Epidermal melanocyte (primary cell): Measurements from ENCODE around the gene ROM1.
"Not testable (repeated sequence)": the region's sequence is repeated elsewhere in the genome, so short reads cannot be mapped to it uniquely, and the experiment has no call there.

Source experiments
- DNase-seq: peaks from one replicate; pipeline ENCODE4 v3.0.0; 2011; ENCODE audit warnings: low spot score; ENCODE audit not compliant: insufficient read length

ROM1 gene

DNA sequence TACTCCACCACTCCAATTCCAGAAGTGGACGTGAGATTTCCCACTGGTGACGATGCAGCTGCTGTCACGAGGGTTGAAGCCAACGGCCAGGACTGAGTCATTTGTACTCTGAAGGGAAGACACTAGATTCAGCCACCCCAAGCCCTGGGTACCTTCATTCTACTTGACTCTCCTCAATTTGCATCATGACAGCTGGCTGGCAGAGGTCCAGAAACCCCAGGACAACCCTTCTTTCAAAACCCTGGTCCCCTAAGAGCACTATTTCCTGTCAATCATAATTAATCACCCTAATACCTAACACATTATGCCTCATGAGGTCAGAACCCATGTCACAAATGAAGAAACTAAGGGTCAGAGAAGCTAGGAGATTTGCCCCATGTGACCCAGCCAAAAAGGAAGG is 5.3 kb upstream of the ROM1 start:
- DNase-seq: no peak

DNA sequence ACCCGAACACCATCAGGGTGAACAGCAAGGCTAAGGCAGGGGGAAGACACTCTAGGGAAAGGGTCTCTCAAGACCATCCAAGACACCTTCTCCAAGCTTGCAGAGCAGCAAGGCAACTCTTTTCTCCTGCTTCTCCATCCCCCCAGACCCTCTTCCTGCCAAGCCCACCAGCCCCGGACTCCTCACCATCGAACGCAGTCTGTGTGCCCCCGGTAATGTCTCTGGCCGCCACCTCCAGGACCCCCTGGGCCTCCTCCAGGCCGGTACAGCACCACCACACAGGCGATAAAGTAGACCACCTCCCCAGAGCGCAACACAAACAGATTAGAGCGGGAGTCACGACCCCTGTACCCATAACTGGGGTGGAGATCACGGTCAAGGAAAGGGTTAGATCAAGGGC is 4.3 kb upstream of the ROM1 start:
- DNase-seq: no peak

DNA sequence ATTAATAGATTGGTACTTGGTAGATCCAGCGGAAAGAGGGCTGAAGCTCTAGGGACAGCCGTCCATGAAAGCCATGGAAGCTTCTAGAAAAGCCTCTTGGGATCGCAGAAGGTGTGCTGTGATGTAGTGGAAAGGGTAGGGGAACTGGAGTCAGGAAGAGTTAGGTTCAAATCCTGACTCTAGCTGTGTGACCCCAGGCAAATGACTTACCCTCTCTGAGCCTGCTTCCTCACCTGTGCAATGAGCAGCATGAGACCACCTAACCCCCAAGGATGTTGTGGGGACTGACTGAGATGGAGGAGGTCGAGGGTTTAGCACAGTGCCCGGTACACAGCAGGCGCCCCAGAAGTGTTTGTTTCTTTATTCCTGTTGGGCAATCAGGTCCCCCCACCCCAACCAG is 2.7 kb upstream of the ROM1 start:
- DNase-seq: no peak

DNA sequence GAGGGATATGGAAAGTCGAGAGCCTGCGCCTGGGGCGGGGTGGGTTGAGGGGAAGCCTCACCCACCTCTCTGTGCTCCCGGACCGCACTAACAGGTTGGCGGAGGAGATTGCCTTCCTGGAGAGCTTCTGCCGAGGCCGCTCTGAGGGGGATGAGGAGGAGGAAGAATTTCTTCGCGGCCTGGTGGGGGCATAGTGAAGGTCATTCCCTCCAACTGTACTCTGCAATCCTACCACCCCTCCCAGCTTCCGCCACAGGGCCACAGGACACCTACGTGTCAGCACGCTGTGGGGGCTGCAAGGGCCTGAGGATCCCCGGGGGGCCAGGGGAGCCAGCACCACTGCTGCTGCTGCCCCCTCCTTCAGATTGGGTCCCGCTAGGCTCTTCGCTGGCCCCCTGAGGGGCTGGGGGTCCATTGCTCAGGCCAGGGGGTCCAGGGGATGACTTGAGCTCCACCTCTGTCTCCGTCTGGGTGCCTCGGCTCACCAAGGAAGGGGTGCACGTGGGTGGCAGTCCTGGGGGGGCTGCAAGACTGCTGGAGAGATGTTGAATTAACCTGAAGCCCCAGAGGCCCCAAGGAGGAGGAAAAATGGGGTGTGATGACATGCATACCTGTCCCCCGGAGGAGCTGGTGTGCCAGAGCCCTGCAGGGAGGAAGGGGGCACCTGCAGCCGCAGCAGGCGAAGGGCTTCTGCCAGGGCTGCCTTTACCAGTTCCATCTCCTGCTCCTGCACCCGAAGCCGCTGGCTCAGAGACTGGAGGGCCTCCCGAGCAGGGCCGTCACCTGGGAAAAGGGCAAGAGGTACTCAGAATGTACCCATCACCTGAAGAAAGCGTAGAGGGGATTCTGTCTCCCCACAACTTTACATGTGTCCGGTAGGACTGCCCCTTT is 2.0 kb upstream of the ROM1 start:
- no peak for DNase-seq

GRCh38 chr11:62611705-62612365 is 1.2 kb upstream of the ROM1 start:
- DNase-seq: no peak

DNA sequence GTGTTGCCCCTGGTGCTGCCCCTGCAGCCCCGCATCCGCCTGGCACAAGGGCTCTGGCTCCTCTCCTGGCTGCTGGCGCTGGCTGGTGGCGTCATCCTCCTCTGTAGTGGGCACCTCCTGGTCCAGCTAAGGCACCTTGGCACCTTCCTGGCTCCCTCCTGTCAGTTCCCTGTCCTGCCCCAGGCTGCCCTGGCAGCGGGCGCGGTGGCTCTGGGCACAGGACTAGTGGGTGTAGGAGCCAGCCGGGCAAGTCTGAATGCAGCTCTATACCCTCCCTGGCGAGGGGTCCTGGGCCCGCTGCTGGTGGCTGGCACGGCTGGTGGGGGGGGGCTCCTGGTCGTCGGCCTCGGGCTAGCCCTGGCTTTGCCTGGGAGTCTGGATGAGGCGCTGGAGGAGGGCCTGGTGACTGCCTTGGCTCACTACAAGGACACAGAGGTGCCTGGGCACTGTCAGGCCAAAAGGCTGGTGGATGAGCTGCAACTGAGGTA is 278 bp downstream of the ROM1 start:
- no peak for DNase-seq

- no peak for DNase-seq
Measured at GRCh38 chr11:62614275-62614674, 1.2 kb downstream of the ROM1 start.

- no peak for DNase-seq
Measured at GRCh38 chr11:62615521-62615920, 2.5 kb downstream of the ROM1 start.

- DNase-seq: not testable (repeated sequence)
Measured at GRCh38 chr11:62616957-62617356, 3.9 kb downstream of the ROM1 start.

DNA sequence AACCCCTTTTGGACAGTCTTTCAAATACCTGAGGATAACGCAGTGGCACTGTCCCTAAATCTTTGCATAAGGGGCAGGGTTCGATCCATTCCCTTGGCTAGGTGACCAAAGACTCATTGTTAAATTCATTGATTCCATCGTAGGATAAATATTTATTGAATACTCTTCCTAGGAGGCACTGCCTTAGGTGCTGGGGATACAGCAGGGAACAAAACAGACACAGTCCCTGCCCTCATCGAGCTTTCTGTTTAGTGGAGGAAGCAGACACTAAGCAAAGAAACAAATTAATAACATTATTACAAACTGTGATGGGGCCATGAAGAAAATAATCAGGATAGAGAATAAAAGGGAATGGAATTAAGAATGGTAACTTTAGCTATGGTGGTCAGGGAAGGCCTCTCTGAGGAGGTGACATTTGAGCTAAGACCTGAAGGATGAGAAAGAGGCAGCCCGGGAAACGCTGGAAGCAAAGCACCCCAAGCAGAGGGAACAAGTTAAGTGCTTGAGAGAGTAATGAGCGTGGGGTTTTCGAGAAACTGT is 8.0 kb downstream of the ROM1 start:
- DNase-seq: no peak

DNA sequence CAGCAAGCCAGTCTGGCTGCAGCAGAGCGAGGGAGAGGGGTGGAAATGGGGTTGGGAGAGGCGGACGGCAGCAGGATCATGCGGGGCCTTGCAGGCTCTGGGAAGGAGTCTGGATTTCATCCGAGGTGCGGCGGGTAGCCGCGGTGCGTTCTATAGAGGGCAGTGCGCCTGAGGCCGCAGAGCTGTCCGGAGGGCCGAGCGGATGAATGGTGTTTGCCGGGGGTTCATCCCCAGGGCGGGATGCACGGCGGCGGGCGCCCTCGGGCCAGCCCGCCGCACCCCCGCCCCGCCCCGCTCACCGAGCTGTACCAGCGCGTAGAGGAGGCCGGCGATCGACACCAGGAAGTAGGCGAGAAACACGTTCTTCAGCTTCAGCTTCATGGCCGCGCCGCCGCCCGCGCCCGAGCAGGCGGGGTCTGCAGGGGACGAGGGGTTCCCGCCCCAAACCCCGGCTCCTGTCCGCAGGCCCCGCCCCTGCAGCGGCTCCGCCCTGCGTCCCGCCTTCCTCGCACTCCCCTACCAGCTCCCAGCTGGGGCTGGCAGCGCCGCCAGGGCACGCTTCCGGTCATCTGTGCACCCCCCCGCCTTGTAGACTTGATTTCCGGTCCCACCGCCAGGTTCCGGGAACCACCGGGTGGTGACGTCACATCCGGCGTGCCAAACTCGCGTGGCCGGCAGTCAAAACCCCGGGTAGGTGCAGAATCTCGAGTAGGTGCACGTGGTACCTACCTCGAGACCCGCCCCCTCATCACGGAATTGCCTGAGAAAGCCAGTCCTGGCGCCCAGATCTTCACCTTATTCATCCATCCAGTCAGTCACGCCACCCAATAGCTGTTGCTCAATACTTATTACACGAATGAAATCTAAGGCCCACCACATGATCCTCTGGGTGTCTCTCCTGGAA is 8.8 kb downstream of the ROM1 start, which contains the start of gene B3GAT3:
Gene B3GAT3, minus strand, starts transcription at position 420 of the 904 bp plus-strand sequence. Its CDS starts 39 bp downstream, at position 381.
- peak; percentile 100 for DNase-seq

DNA sequence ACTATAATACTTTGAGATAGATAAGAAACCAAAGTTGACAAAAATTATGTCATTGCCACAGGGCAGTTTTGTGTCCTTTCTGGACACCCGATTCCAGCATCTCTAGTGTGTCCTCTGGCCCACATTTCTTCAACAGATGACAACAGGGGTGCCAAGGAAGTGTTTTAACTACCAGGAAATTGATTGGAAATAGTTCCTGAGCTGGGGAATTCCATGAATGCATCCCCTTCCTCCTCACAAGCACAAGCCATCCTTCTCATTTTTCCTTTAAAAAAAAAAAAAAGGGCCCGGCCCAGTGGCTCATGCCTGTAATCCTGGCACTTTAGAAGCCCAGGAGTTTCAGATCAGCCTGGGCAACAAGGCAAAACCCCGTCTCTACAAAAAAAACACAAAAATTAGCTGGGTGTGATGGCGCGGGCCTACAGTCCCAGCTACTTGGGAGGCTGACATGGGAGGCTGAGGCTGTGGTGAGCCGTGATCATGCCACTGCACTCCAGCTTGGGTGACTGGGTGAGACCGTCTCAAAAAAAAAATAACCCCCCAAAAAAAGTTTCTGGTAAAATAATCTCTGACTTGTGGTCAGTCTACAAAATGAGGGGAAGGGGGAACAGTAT is 9.5 kb downstream of the ROM1 start:
- DNase-seq: no peak

DNA sequence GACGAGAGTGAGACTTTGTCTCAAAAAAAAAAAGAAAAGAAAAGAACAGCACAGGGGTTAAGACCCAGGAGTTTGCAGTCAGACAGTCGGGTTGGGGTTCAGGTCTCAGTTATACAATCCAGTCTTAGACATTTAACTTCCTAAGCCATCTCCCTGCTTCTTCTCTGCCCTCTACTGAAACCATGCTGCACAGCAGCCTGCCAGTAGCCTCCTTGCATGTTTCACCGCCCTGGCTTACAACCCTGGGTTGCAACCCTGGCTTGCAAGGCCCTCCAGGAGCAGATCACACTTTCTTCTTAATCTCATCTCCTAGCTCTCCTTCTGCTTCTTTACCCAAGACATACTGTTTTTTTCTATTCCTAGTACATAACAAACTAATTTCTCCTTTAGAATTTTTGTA is 14.7 kb downstream of the ROM1 start:
- DNase-seq: no peak

DNA sequence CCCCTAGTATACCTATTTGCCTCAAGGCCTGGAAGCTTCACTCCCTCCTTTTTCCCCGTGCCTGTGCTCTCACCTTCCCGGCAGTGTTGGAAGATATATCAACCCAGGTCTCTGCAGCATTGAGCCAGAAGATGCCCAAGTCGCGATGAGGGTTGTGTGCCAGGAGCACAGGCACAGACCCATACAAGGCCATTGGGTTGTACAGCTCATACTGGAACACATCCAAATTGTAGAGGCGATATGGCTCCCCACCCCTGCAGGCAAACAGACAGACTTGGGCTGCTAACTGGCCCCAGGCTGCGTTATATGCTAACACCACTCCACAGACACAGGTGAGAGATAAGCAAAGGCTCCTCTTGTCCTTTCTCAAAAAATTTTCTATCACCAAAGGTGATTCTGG is 19.4 kb downstream of the ROM1 start:
- DNase-seq: no peak

DNA sequence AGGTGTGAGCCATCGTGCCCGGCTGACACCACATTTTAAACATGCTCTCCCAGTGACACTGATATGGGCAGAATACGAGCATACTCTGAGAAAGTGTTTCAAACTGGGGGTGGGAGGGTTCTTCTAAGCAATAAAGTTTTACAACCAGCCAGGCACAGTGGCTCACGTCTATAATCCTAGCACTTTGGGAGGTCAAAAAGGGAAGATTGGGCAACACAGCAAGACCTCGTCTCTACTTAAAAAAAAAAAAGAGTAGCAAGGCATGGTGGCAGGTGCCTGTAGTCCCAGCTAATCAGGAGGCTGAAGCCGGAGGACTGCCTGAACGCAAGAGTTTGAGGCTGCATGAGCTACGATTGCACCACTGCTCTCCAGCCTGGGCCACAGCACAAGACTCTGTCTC is 31.2 kb downstream of the ROM1 start:
- no peak for DNase-seq

- no peak for DNase-seq
Measured at GRCh38 chr11:62645671-62645945, 32.6 kb downstream of the ROM1 start.

- peak; percentile 99 for DNase-seq
Measured at GRCh38 chr11:62645946-62646824, 33.1 kb downstream of the ROM1 start, which contains the start of gene GANAB. Gene GANAB (minus strand): TSS chr11:62646613. CDS start chr11:62646599, 14 bp downstream.

- no peak for DNase-seq
Measured at GRCh38 chr11:62646825-62647608, 34.0 kb downstream of the ROM1 start.

DNA sequence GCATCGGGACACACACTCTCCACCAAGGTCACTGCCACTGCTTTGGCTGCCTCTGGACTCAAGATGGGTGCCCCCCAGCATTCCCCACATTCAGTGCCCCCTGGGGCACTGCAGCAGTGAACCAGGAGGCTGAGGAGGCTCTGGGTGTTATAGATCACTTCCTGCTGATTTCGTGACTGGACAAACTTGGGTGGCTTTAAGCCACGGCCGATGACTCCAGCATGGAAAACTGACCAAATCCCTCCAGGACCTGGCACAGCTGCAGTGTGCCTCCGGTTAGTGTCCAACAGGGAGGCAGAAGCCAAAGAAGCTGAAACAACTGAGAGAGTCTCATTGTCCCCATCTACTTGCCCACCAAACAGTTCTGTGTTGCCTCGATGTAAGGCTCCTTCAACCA is 34.5 kb downstream of the ROM1 start:
- no peak for DNase-seq
